K562 (cell line): ENCODE measurements around the gene PDZD2.
"Not testable (repeated sequence)": the region's sequence is repeated elsewhere in the genome, so short reads cannot be mapped to it uniquely, and the experiment has no call there.

Source experiments
- BDP1 ChIP-seq: IDR thresholded peaks from 3 replicates; pipeline ENCODE4 v1.6.1; 2011; ENCODE audit not compliant: insufficient read length, insufficient read depth
- BHLHE40 ChIP-seq: IDR thresholded peaks from 2 replicates; pipeline ENCODE4 v1.6.1; 2011; ENCODE audit warnings: low read length, improper control_type of control experiment
- CBX5 ChIP-seq: IDR thresholded peaks from 2 replicates; pipeline ENCODE4 v1.6.1; 2014; ENCODE audit warnings: low read depth, borderline replicate concordance
- EZH2 ChIP-seq: IDR thresholded peaks from 2 replicates; pipeline ENCODE4 v1.6.1; 2012; ENCODE audit warnings: low read depth, mild to moderate bottlenecking, inconsistent platforms, low read length, borderline replicate concordance
- MAFF ChIP-seq: IDR thresholded peaks from 2 replicates; pipeline ENCODE4 v1.6.1; 2012; ENCODE audit warnings: low read length, improper control_type of control experiment
- SMAD3 ChIP-seq: fragments of 450-650 bp; formaldehyde crosslinking; conservative IDR thresholded peaks from 2 replicates; pipeline ENCODE4 v1.4.0; 2020; ENCODE audit warnings: mild to moderate bottlenecking
- TAL1 ChIP-seq: fragments of 450-650 bp; IDR thresholded peaks from 2 replicates; pipeline ENCODE4 v1.6.1; 2016; ENCODE audit warnings: mild to moderate bottlenecking
- ZNF143 ChIP-seq: sonication (generic); formaldehyde crosslinking; IDR thresholded peaks from 2 replicates; pipeline ENCODE4 v1.9.0; 2022; ENCODE audit warnings: mild to moderate bottlenecking, missing genetic modification reagents
- ZNF274 ChIP-seq: IDR thresholded peaks from 2 replicates; pipeline ENCODE4 v1.6.1; 2011; ENCODE audit warnings: low read depth, mild to moderate bottlenecking, low read length, moderate library complexity, borderline replicate concordance
- ZNF583 ChIP-seq: fragments of 250-450 bp; sonication (Bioruptor Pico); IDR thresholded peaks from 2 replicates; pipeline ENCODE4 v1.4.0; 2020
- ZNF717 ChIP-seq: fragments of 250-450 bp; sonication (Bioruptor Pico); IDR thresholded peaks from 2 replicates; pipeline ENCODE4 v1.5.0; 2021
- TF ChIP-seq, protein P1 (sequence below), 3 experiments: IDR thresholded peaks in 2 of 3; conservative IDR thresholded peaks in 1 of 3; 2 replicates each; pipeline ENCODE4 v1.5.1; 2011 to 2012; ENCODE audit warnings: low read length in 3 of 3, mild to moderate bottlenecking in 3 of 3, control low read depth in 2 of 3, improper control_type of control experiment in 1 of 3, inconsistent platforms in 1 of 3, low read depth in 1 of 3, mixed read lengths in 1 of 3, moderate library complexity in 1 of 3; ENCODE audit not compliant: insufficient read depth in 2 of 3
- TF ChIP-seq, protein P2 (sequence below), 2 experiments: fragments of 450-650 bp; formaldehyde crosslinking in 1 of 2; IDR thresholded peaks; 2 replicates each; pipeline versions ENCODE4 v1.4.0 to v1.6.1; 2014 to 2020; ENCODE audit warnings: mild to moderate bottlenecking in 2 of 2, borderline replicate concordance in 1 of 2, low read depth in 1 of 2

DNA sequence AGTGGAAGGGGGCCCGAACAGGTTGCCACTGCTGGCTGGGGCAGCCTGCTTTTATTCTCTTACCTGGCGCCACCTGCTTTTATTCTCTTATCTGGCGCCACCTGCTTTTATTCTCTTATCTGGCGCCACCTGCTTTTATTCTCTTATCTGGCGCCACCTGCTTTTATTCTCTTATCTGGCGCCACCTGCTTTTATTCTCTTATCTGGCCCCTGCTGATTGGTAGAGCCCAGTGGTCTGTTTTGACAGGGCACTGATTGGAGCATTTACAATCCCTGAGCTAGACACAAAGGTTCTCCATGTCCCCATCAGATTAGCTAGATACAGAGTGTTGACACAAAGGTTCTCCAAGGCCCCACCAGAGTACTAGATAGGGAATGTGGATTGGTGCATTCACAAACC, 52.5 kb downstream of the PDZD2 start:
- TF ChIP-seq MAFF; ZNF583 (CRISPR knock-in tag); BDP1; ZNF143 (CRISPR knock-in tag); EZH2; ZNF717 (CRISPR knock-in tag); BHLHE40; ZNF274; CBX5; SMAD3 (CRISPR knock-in tag): not testable (repeated sequence)
- TF ChIP-seq, protein P1, sequence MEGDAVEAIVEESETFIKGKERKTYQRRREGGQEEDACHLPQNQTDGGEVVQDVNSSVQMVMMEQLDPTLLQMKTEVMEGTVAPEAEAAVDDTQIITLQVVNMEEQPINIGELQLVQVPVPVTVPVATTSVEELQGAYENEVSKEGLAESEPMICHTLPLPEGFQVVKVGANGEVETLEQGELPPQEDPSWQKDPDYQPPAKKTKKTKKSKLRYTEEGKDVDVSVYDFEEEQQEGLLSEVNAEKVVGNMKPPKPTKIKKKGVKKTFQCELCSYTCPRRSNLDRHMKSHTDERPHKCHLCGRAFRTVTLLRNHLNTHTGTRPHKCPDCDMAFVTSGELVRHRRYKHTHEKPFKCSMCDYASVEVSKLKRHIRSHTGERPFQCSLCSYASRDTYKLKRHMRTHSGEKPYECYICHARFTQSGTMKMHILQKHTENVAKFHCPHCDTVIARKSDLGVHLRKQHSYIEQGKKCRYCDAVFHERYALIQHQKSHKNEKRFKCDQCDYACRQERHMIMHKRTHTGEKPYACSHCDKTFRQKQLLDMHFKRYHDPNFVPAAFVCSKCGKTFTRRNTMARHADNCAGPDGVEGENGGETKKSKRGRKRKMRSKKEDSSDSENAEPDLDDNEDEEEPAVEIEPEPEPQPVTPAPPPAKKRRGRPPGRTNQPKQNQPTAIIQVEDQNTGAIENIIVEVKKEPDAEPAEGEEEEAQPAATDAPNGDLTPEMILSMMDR (IDR thresholded peaks at IDR 0.05 in 2 of 3, conservative IDR thresholded peaks at IDR 0.05 in 1 of 3; ENCODE audit: insufficient read depth in 2 of 3, low read depth in 1 of 3, low read length in 3 of 3): not testable (repeated sequence)
- TF ChIP-seq, protein P2, sequence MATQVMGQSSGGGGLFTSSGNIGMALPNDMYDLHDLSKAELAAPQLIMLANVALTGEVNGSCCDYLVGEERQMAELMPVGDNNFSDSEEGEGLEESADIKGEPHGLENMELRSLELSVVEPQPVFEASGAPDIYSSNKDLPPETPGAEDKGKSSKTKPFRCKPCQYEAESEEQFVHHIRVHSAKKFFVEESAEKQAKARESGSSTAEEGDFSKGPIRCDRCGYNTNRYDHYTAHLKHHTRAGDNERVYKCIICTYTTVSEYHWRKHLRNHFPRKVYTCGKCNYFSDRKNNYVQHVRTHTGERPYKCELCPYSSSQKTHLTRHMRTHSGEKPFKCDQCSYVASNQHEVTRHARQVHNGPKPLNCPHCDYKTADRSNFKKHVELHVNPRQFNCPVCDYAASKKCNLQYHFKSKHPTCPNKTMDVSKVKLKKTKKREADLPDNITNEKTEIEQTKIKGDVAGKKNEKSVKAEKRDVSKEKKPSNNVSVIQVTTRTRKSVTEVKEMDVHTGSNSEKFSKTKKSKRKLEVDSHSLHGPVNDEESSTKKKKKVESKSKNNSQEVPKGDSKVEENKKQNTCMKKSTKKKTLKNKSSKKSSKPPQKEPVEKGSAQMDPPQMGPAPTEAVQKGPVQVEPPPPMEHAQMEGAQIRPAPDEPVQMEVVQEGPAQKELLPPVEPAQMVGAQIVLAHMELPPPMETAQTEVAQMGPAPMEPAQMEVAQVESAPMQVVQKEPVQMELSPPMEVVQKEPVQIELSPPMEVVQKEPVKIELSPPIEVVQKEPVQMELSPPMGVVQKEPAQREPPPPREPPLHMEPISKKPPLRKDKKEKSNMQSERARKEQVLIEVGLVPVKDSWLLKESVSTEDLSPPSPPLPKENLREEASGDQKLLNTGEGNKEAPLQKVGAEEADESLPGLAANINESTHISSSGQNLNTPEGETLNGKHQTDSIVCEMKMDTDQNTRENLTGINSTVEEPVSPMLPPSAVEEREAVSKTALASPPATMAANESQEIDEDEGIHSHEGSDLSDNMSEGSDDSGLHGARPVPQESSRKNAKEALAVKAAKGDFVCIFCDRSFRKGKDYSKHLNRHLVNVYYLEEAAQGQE (IDR thresholded peaks at IDR 0.05; ENCODE audit: borderline replicate concordance): not testable (repeated sequence)
- TF ChIP-seq, protein P2 (CRISPR knock-in tag; IDR thresholded peaks at IDR 0.05; ENCODE audit: low read depth): not testable (repeated sequence)
- peak; percentile 53; the same call in 1 of the 2 replicates for TF ChIP-seq TAL1
